SK-N-SH (cell line): ENCODE measurements around the gene LMO7.

ENCODE experiments used
- ELF1 ChIP-seq: IDR thresholded peaks from 2 replicates; pipeline ENCODE4 v1.4.0; 2012
- JUND ChIP-seq: IDR thresholded peaks from 2 replicates; pipeline ENCODE4 v1.4.0; 2012
- POLR2AphosphoS5 ChIP-seq: IDR thresholded peaks from 2 replicates; pipeline ENCODE4 v1.6.1; 2012; ENCODE audit warnings: low read depth, low read length
- TF ChIP-seq, protein P1 (sequence below): fragments of 200-600 bp; sonication (generic); IDR thresholded peaks from 2 replicates; pipeline ENCODE4 v1.6.1; 2017; ENCODE audit warnings: antibody characterized with exemption, mild to moderate bottlenecking, moderate library complexity
- TF ChIP-seq, protein P2 (sequence below): IDR thresholded peaks from 2 replicates; pipeline ENCODE4 v1.4.0; 2012; ENCODE audit warnings: low read depth, borderline replicate concordance

DNA sequence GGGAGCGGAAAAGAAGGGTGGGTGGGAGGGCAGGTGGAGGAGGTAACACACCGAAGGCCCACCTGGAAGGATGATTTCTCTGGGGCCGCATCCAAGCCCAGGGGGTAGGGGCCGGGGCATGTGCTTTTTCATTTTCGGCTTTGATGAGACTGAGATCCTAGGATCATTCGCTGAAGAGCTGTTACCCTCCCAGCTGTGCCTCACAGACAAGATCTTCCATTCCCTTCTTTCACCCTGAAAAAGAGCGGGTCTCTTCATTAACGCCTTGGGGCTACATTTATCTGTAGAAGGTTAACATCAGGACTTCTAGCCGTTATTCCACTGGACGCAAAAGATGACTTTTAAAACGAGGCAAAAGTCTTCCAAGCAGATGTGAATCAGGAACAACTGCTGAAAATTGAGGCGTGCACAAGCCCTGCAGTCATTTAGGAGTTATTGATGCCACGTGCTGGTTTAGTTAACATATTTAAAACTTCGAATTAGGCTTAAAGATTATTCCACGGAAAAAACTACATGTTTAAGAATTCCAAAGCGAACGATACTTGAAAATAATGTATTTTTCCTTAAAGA lies 1.1 kb downstream of the LMO7 start:
- TF ChIP-seq, protein P1, sequence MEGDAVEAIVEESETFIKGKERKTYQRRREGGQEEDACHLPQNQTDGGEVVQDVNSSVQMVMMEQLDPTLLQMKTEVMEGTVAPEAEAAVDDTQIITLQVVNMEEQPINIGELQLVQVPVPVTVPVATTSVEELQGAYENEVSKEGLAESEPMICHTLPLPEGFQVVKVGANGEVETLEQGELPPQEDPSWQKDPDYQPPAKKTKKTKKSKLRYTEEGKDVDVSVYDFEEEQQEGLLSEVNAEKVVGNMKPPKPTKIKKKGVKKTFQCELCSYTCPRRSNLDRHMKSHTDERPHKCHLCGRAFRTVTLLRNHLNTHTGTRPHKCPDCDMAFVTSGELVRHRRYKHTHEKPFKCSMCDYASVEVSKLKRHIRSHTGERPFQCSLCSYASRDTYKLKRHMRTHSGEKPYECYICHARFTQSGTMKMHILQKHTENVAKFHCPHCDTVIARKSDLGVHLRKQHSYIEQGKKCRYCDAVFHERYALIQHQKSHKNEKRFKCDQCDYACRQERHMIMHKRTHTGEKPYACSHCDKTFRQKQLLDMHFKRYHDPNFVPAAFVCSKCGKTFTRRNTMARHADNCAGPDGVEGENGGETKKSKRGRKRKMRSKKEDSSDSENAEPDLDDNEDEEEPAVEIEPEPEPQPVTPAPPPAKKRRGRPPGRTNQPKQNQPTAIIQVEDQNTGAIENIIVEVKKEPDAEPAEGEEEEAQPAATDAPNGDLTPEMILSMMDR, result no peak
- TF ChIP-seq POLR2AphosphoS5 (no peak), ELF1 (no peak), JUND (no peak)
- TF ChIP-seq, protein P2, sequence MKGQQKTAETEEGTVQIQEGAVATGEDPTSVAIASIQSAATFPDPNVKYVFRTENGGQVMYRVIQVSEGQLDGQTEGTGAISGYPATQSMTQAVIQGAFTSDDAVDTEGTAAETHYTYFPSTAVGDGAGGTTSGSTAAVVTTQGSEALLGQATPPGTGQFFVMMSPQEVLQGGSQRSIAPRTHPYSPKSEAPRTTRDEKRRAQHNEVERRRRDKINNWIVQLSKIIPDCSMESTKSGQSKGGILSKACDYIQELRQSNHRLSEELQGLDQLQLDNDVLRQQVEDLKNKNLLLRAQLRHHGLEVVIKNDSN, result no peak
